GM12892 (cell line): Measurements from ENCODE around the gene EGFL7.

ENCODE experiments used
- POLR2A ChIP-seq: IDR thresholded peaks from 2 replicates; pipeline ENCODE4 v1.6.1; 2011; ENCODE audit warnings: low read depth, low read length, control low read depth
- POLR2AphosphoS5 ChIP-seq: IDR thresholded peaks from 2 replicates; pipeline ENCODE4 v1.6.1; 2011; ENCODE audit warnings: low read depth, low read length, control low read depth
- TAF1 ChIP-seq: IDR thresholded peaks from 2 replicates; pipeline ENCODE4 v1.6.1; 2011; ENCODE audit warnings: low read depth, mild to moderate bottlenecking, control low read depth, low read length, borderline replicate concordance

- TF ChIP-seq TAF1 (no peak), POLR2A (no peak), POLR2AphosphoS5 (no peak)
These were observed 34.6 kb downstream of the EGFL7 start for GRCh38 chr9:136697146-136697820.
